Fibroblast of lung (primary cell): ENCODE data around the gene TMCO6. TPM values are rescaled to one million over a fixed set of nuclear protein-coding genes. Genes with fewer than 3 reads are reported as not detected.

Source experiments
- DNase-seq, 2 donors: peaks; one replicate each; pipeline versions ENCODE4 v3.0.0 to v3.0.0-alpha.2; 2010; ENCODE audit warnings: low read depth in 2 of 2
- H2AFZ ChIP-seq: 2 replicates; pipeline ENCODE4 v1.5.1; 2012; ENCODE audit warnings: low read length, control low read depth, inconsistent platforms
- H3K27ac ChIP-seq: 2 replicates; pipeline ENCODE4 v1.5.1; 2011; ENCODE audit warnings: low read length, control low read depth; ENCODE audit not compliant: insufficient read depth
- H3K27me3 ChIP-seq: 2 replicates; pipeline ENCODE4 v1.5.1; 2011; ENCODE audit warnings: mild to moderate bottlenecking, low read length; ENCODE audit not compliant: control insufficient read depth, insufficient read depth
- H3K36me3 ChIP-seq: 2 replicates; pipeline ENCODE4 v1.5.1; 2011; ENCODE audit warnings: low read length; ENCODE audit not compliant: control insufficient read depth, insufficient read depth
- H3K4me1 ChIP-seq: 2 replicates; pipeline ENCODE4 v1.5.1; 2011; ENCODE audit warnings: low read length; ENCODE audit not compliant: control insufficient read depth, insufficient read depth; ENCODE audit errors: extremely low read depth
- H3K4me2 ChIP-seq: 2 replicates; pipeline ENCODE4 v1.5.1; 2011; ENCODE audit warnings: low read length, control low read depth; ENCODE audit not compliant: insufficient read depth; ENCODE audit errors: extremely low read depth
- H3K4me3 ChIP-seq, 4 experiments: fragments of 200-600 bp in 1 of 4; sonication (generic) in 1 of 4; replicated peaks in 1 of 4; 2 replicates each; pipeline ENCODE4 v1.5.1; 2011 to 2016; ENCODE audit warnings: low read length in 4 of 4, low read depth in 3 of 4, mild to moderate bottlenecking in 3 of 4, control low read depth in 2 of 4, inconsistent platforms in 1 of 4, mixed read lengths in 1 of 4; ENCODE audit not compliant: insufficient read depth in 1 of 4; ENCODE audit errors: control extremely low read depth in 1 of 4
- H3K79me2 ChIP-seq: 2 replicates; pipeline ENCODE4 v1.5.1; 2012; ENCODE audit warnings: mild to moderate bottlenecking, low read length, inconsistent platforms; ENCODE audit not compliant: control insufficient read depth, insufficient read depth
- H3K9ac ChIP-seq: 2 replicates; pipeline ENCODE4 v1.5.1; 2011; ENCODE audit warnings: mild to moderate bottlenecking, low read length, control low read depth; ENCODE audit not compliant: insufficient read depth
- H3K9me3 ChIP-seq: 2 replicates; pipeline ENCODE4 v1.5.1; 2012; ENCODE audit warnings: low read depth, low read length; ENCODE audit not compliant: control insufficient read depth, insufficient read depth
- H4K20me1 ChIP-seq: 2 replicates; pipeline ENCODE4 v1.5.1; 2011; ENCODE audit warnings: low read length; ENCODE audit not compliant: control insufficient read depth, insufficient read depth; ENCODE audit errors: extremely low read depth
- EZH2 ChIP-seq: IDR thresholded peaks from 2 replicates; pipeline ENCODE4 v1.5.1; 2012; ENCODE audit warnings: low read length, control low read depth, mild to moderate bottlenecking; ENCODE audit errors: missing control alignments
- polyA plus RNA-seq, 2 donors: library from polyadenylated mRNA; depleted of rRNA in 1 of 2; stranded (reverse) in 1 of 2; unstranded in 1 of 2; fragments of >200 nt; gene quantifications; 2 replicates each; pipeline ENCODE4 v1.2.1, GENCODE V29; 2011 to 2012; ENCODE audit warnings: missing spikeins in 1 of 2
- total RNA-seq: library from RNA; depleted of rRNA; stranded (reverse); fragments of >200 nt; gene quantifications from 2 replicates; pipeline ENCODE4 v1.2.1, GENCODE V29; 2014
- TF ChIP-seq, protein P1 (sequence below), 2 donors: IDR thresholded peaks in 1 of 2; conservative IDR thresholded peaks in 1 of 2; 1 replicate in 1 of 2; 2 replicates in 1 of 2; pipeline ENCODE4 v1.5.1; 2011 to 2012; ENCODE audit warnings: low read length in 2 of 2, control low read depth in 1 of 2, inconsistent platforms in 1 of 2, low read depth in 1 of 2, mild to moderate bottlenecking in 1 of 2

The TMCO6 gene
- total and polyA plus RNA-seq, 2 donors (not counting 1 experiment from before 2014, with no cell fraction given), result 7.6 to 18.0 TPM

DNA sequence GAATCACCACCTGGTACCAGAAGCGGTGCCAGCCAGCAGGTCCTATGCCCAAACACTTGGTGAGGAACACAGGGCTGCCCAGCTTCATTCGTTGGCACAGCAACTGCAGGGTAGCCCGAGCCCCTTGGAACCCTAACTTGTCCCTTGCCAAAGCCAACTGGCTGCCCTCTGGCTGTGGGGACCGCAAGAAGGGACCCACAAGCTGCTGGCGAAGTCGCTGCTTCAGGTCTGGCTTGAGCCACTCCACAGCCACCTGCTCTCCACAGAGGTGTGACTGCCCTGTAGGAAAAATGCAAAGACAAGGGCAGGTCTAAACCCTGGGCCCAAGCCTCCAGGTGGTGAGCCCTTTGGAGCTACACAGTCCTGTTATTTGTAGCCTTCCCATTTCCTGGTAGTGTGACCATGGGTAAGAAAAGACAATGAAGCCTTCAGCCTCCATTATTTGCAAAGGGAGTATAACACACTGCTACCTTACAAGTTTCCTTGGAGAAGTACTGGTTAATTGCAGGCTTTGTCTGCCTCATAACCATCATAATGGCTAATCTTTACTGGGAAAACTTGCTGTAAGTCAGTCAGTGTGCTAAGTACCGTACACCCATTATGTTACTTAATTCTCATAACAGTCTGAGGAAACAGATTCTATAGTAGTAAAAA lies 32.3 kb downstream of the TMCO6 start:
- H3K27me3 ChIP-seq, result no peaks in the 10 kb centered on the region
- no peak for DNase-seq
- no peaks in the 10 kb centered on the region for H3K9me3 ChIP-seq
- no peak for TF ChIP-seq EZH2
- TF ChIP-seq, protein P1, sequence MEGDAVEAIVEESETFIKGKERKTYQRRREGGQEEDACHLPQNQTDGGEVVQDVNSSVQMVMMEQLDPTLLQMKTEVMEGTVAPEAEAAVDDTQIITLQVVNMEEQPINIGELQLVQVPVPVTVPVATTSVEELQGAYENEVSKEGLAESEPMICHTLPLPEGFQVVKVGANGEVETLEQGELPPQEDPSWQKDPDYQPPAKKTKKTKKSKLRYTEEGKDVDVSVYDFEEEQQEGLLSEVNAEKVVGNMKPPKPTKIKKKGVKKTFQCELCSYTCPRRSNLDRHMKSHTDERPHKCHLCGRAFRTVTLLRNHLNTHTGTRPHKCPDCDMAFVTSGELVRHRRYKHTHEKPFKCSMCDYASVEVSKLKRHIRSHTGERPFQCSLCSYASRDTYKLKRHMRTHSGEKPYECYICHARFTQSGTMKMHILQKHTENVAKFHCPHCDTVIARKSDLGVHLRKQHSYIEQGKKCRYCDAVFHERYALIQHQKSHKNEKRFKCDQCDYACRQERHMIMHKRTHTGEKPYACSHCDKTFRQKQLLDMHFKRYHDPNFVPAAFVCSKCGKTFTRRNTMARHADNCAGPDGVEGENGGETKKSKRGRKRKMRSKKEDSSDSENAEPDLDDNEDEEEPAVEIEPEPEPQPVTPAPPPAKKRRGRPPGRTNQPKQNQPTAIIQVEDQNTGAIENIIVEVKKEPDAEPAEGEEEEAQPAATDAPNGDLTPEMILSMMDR (conservative IDR thresholded peaks at IDR 0.05 in 1 of 2, IDR thresholded peaks at IDR 0.05 in 1 of 2; ENCODE audit: low read depth in 1 of 2, low read length in 2 of 2), result no peak
- H3K4me3 ChIP-seq, result no peak overlapping the region
- H4K20me1 ChIP-seq, result no peaks in the 10 kb centered on the region
- H2AFZ ChIP-seq, result no peak overlapping the region
- no peak overlapping the region for H3K4me2 ChIP-seq
- H3K9ac ChIP-seq, result no peak overlapping the region
- peaks cover 24% of the 10 kb centered on the region for H3K36me3 ChIP-seq
- no peak overlapping the region for H3K27ac ChIP-seq
- peaks cover 13% of the 10 kb centered on the region for H3K79me2 ChIP-seq
- H3K4me1 ChIP-seq, result no peaks in the 10 kb centered on the region

DNA sequence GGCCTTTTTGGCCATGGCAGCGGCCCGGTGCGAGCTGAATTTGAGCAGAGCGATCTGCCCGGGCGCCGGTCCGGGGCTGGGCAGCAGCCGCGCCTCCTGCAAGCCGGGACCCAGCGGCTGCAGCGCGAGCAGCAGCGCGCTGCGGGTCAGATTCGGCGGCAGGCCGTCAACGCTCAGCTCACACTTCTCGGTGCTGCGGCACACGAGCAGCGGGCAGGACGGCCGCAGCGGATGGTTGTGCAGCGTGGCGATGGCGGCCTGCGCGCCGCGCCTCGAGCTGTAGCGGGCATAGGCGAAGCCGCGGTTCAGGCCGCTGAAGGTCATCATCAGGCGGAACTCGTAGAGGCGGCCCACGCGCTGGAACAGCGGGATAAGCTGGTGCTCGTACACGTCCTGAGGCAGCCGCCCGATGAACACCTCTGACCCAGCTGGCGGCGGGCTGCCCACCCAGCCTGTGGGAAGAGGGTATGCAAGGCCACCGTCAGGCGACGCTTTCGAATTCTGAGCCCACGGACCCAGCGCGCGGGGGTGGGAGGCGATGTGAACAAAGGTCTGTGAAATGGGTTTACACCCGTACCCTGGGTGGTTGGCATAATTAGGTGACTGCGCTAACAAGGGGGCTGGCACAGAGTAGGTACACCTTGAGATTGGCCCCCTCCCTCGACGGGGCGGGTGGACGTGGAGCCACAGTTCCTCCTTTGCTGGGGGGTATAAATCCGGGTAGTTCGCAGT lies 33.4 kb downstream of the TMCO6 start:
- DNase-seq, result peak in 1 of 2 donors; percentile 9
- Histone ChIP-seq H3K4me3 (no peak overlapping the region), H3K79me2 (peaks cover 3% of the 10 kb centered on the region), H3K36me3 (peaks cover 27% of the 10 kb centered on the region), H3K9ac (no peak overlapping the region), H3K9me3 (no peaks in the 10 kb centered on the region), H4K20me1 (no peaks in the 10 kb centered on the region), H3K27ac (no peak overlapping the region), H3K4me2 (peak overlapping the region; percentile 44), H3K27me3 (no peaks in the 10 kb centered on the region), H3K4me1 (no peaks in the 10 kb centered on the region), H2AFZ (no peak overlapping the region)
- no peak for TF ChIP-seq EZH2
- TF ChIP-seq, protein P1 (conservative IDR thresholded peaks at IDR 0.05 in 1 of 2, IDR thresholded peaks at IDR 0.05 in 1 of 2; ENCODE audit: low read depth in 1 of 2, low read length in 2 of 2), result no peak

GRCh38 chr5:140673187-140673976 lies 34.1 kb downstream of the TMCO6 start, which contains the start of gene DND1:
Gene DND1 (minus strand): TSS chr5:140673576. CDS start chr5:140673542, 34 bp downstream.
- H3K9me3 ChIP-seq, result no peaks in the 10 kb centered on the region
- H2AFZ ChIP-seq, result no peak within 1 kb of the TSS

More at GRCh38 chr5:140673187-140673976, 34.1 kb downstream of the TMCO6 start, which contains the start of gene DND1:
- no peak within 1 kb of the TSS for H3K4me3 ChIP-seq
- no peaks in the 10 kb centered on the region for H3K27me3 ChIP-seq
- H3K9ac ChIP-seq, result no peak within 1 kb of the TSS
- DNase-seq, result no peak
- H3K36me3 ChIP-seq, result peaks cover 27% of the 10 kb centered on the region
- H3K27ac ChIP-seq, result no peak within 1 kb of the TSS
- TF ChIP-seq EZH2, result no peak
- TF ChIP-seq, protein P1 (conservative IDR thresholded peaks at IDR 0.05 in 1 of 2, IDR thresholded peaks at IDR 0.05 in 1 of 2; ENCODE audit: low read depth in 1 of 2, low read length in 2 of 2), result no peak
- H3K4me2 ChIP-seq, result peak within 1 kb of the TSS; percentile 44
- no peaks in the 10 kb centered on the region for H3K4me1 ChIP-seq
- H3K79me2 ChIP-seq, result no peaks in the 10 kb centered on the region
- H4K20me1 ChIP-seq, result no peaks in the 10 kb centered on the region
